ENCODE data around the gene COASY.
"Not testable (repeated sequence)": the region's sequence is repeated elsewhere in the genome, so short reads cannot be mapped to it uniquely, and the experiment has no call there.

COASY gene

DNA sequence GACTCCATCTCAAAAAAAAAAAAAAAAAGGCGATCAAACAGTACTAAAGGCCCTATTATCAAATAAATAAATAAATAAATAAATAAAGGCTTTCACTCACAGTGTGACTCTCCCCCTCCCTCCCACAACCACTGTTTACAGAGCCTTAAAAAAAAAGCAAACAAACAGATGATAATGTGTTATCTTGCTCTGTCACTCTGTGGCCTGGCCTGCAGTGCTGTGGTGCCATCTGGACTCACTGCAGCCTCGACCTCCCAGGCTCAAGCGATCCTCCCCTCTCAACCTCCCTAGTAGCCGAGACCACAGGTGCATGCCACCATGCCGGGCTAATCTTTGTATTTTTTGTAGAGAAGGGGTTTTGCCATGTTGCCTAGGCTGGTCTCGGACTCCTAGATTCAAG, 34.0 kb upstream of the COASY start:
- peak in 1 of 10 donors; percentile 23 for DNase-seq
- intact Hi-C loops (cut with DNase I), result loop anchor here (5.0 to 10.0 kb wide), 2 partner anchors 123 to 206 kb away; no protein-coding TSS in a partner anchor

DNA sequence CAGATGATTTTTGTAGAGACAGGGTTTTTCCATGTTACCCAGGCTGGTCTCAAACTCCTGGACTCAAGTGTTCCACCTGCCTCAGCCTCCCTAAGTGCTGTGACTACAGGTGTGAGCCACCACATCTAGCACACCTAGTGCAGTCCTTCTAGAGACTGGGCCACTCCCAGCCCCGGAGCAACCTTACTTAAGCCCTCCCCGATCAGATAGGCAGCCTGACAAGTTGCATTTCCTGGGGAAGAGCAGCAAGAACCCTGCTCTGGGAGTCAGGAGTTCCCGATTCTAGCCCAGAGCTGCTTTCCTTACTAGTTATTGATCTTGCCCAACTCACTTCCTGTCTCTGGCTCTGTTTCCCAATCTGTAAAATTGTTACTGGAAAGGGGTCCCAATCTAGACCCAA, 32.9 kb upstream of the COASY start:
- DNase-seq, result no peak
- intact Hi-C loops (cut with DNase I), result loop anchor here (5.0 to 10.0 kb wide), 2 partner anchors 124 to 207 kb away; no protein-coding TSS in a partner anchor

GRCh38 chr17:42530952-42531454, 30.9 kb upstream of the COASY start:
- intact Hi-C loops (cut with DNase I), result no loop called here

DNA sequence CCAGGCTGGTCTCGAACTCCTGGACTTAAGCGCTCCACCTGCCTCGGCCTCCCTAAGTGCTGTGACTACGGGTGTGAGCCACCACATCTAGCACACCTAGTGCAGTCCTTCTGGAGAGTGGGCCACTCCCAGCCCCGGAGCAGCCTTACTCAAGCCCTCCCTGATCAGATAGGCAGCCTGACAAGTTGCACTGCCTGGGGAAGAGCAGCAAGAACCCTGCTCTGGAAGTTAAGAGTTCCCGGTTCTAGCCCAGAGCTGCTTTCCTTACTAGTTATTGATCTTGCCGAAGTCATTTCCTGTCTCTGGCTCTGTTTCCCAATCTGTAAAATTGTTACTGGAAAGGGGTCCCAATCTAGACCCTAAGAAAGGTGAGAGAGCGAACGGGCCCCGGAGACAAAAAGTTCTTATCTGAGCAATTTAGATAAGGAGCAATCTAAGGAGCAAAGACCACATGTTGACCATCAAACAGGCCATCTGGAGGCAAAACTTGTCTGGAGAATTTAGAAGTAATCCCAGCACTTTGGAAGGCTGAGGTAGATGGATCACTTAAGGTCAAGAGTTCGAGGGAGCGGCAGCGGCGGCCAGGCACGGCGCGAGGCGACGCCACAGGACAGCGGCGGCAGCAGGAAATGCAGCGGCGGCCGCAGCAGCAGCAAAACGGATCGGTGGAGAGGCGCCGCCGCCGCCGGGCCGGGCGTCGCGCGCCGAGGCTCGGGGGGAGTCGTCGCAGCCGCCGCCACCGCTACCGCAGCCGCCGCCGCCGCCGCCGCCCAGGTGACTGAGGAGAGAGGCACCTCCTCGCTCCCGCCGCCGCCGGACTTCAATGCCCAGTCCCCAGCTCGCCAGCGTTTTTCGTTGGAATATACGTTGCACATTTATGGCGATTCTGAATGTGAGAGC, 30.2 kb upstream of the COASY start:
- intact Hi-C loops (cut with DNase I), result no loop called here
- DNase-seq, result peak; percentile 44 to 95 (median 69)

More at GRCh38 chr17:42530952-42531454, 30.9 kb upstream of the COASY start:
- DNase-seq, result no peak

DNA sequence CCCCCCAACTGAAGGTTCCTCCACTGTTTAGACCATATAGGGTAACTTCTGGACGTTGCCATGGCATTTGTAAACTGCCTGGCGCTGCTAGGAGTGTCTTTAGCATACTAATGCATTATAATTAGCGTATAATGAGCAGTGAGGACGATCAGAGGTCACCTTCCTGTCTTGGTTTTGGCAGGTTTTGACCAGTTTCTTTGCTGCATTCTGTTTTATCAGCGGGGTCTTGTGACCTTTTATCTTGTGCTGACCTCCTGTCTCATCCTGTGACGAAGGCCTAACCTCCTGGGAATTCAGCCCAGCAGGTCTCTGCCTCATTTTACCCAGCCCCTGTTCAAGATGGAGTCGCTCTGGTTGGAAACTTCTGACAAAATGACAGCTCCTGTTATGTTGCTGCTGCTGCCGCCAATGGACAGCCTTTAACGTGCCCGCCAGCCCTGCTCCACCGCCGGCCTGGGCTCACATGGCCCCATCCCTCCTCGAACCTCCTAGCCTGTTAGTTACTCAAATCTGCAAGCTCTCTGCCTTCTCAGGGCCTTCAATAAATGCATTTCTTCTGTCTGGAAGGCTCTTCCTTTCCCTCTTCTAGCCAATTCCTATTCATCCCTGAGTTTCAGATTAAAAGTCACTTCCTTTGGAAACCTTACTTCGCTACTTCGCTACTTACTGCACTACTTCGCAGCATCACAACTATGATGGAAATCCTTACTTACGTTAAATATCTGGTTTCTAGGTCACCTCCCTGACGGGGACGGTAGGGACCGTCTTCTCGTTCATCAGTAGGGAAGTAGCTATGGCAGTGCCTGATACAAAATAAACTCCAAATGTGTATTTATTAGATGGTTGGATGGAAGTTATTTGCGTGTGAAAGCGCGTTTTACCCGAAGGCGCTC, 26.5 kb upstream of the COASY start:
- intact Hi-C loops (cut with DNase I), result no loop called here
- DNase-seq, result no peak

GRCh38 chr17:42536048-42536371, 25.9 kb upstream of the COASY start, which contains the start of gene NAGLU:
TSS of gene NAGLU (plus strand) at chr17:42536241. CDS start at chr17:42536273, 32 bp downstream.
- DNase-seq, result peak; percentile 89 to 99 (median 95)
- intact Hi-C loops (cut with DNase I), result no loop called here

DNA sequence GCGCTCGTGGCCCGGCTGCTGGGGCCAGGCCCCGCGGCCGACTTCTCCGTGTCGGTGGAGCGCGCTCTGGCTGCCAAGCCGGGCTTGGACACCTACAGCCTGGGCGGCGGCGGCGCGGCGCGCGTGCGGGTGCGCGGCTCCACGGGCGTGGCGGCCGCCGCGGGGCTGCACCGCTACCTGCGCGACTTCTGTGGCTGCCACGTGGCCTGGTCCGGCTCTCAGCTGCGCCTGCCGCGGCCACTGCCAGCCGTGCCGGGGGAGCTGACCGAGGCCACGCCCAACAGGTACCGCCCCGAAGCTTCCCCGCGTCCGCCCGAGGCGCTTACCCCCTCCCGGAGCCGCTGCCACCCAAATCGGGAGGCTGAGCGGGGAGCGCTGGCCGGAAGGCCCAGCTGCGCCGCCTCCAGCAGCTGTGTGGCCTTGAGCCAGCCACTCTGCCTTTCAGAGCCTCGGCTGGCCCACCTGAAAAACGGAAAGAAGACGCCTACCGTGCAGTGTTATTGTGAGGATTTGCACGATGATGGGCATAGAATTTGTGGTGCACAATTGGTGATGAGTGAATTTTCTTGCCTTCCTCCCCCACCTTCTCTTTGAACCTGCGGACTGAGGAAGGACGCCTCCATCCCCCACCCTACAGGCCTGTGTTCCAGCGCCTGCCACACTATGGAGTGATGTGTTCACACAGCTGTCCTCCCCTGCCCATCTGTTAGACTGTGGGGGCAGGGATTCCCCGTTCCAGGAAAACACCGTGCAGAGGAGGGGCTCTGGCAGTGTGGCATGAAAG, 25.4 kb upstream of the COASY start:
- DNase-seq, result peak; percentile 60 to 97 (median 80)
- intact Hi-C loops (cut with DNase I), result no loop called here

DNA sequence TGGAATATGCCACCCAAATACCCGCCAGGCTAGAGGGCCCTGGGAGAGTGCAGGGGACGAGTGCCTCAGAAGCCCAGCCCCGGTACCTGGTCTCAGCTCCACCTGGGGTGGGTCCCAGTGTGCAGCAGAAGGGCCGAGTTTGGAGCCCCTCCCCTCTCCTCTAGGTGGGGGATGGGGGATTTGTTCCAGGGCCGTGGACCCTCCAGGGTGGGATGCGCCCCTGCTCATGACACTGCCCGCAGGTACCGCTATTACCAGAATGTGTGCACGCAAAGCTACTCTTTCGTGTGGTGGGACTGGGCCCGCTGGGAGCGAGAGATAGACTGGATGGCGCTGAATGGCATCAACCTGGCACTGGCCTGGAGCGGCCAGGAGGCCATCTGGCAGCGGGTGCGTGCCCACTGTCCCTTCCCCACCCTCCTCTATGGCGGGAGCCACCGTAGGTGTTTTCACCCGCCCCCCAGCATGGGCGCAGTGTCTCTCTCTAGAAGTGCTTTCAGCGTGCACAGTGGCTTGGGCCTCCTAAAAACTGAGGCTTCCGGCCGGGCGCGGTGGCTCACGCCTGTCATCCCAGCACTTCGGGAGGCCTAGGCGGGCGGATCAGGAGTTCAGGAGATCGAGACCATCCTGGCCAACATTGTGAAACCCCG, 24.7 kb upstream of the COASY start:
- intact Hi-C loops (cut with DNase I), result no loop called here
- DNase-seq, result peak in 1 of 10 donors; percentile 24

DNA sequence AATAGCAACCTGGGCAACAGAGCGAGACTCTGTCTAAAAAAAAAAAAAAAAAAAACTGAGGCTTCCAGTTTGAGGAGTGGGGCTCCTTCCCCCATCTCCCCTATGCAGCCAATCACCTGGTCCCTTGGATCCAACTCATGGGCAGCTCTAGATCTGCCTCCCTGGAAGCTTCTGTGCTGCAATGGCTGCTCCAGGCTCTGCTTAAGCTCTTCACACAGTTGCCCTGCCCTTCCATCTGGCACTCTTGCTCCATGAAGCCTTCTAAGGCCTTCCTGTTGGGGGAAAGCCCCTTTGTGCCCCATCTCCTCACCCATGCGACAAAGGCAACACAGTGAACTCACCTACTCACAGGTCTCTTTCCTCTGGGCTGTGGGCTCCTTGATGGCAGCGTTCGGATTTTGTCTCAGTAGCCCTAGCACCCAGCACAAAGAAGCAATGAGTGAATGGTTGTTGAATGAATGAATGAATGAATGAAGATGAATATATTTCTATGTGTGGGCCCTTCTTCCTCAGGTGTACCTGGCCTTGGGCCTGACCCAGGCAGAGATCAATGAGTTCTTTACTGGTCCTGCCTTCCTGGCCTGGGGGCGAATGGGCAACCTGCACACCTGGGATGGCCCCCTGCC, 24.0 kb upstream of the COASY start:
- intact Hi-C loops (cut with DNase I), result no loop called here
- DNase-seq, result no peak

- intact Hi-C loops (cut with DNase I), result no loop called here
- no peak for DNase-seq
These were observed 23.5 kb upstream of the COASY start for GRCh38 chr17:42538482-42538881.

DNA sequence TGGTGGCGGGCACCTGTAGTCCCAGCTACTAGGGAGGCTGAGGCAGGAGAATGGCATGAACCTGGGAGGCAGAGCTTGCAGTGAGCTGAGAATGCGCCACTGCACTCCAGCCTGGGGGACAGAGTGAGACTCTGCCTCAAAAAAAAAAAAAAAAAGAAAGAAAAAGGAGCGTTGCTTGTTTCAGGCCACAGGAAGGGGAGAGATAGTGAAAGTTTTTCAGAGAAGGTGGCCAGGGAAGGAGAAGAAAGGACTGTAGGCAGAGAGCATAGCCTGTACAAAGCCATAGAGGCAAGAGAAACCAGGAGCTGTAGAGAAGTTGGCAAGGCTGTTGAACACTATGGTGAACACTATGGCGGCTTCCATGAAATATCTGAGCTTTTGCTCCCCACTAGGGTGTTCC, 21.4 kb upstream of the COASY start:
- intact Hi-C loops (cut with DNase I); DNase-seq: not testable (repeated sequence)

DNA sequence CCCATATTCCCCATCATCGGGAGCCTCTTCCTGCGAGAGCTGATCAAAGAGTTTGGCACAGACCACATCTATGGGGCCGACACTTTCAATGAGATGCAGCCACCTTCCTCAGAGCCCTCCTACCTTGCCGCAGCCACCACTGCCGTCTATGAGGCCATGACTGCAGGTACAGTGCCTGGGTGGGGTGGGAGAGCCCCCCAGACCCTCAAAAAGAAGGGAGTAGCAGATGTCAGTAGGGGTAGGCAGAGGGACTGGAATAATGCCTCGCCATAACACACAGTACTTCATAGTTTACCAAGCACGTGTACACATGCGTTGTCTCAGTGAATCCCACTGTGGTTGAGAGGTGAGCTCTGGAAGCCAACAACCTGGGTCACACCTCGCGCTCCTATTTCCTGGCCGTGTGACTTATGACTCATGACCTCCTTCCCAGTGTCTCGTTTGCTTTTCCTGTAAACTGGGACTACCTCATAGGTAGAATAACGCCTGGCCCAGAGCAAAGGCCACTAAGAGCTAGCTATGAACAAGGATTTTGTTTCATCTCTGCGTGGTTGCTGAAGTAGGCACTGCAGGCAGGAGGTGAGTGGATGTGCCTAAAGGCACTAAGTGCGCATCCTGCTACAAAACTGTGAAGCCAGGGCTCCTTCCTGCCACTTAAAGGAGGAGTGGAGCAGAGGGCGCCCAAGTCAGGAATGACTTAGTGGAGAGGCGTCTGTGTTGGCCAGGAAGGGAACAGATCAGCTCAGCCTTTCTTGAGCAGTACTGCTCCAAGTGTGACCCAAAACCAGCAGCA, 20.7 kb upstream of the COASY start:
- no peak for DNase-seq
- intact Hi-C loops (cut with DNase I), result no loop called here

DNA sequence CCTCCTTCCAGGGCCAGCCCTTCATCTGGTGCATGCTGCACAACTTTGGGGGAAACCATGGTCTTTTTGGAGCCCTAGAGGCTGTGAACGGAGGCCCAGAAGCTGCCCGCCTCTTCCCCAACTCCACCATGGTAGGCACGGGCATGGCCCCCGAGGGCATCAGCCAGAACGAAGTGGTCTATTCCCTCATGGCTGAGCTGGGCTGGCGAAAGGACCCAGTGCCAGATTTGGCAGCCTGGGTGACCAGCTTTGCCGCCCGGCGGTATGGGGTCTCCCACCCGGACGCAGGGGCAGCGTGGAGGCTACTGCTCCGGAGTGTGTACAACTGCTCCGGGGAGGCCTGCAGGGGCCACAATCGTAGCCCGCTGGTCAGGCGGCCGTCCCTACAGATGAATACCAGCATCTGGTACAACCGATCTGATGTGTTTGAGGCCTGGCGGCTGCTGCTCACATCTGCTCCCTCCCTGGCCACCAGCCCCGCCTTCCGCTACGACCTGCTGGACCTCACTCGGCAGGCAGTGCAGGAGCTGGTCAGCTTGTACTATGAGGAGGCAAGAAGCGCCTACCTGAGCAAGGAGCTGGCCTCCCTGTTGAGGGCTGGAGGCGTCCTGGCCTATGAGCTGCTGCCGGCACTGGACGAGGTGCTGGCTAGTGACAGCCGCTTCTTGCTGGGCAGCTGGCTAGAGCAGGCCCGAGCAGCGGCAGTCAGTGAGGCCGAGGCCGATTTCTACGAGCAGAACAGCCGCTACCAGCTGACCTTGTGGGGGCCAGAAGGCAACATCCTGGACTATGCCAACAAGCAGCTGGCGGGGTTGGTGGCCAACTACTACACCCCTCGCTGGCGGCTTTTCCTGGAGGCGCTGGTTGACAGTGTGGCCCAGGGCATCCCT, 18.5 kb upstream of the COASY start:
- peak in 6 of 10 donors; percentile 24 to 92 (median 44) for DNase-seq
- intact Hi-C loops (cut with DNase I), result no loop called here

GRCh38 chr17:42544874-42545283, 17.1 kb upstream of the COASY start:
- intact Hi-C loops (cut with DNase I), result no loop called here
- DNase-seq, result no peak

DNA sequence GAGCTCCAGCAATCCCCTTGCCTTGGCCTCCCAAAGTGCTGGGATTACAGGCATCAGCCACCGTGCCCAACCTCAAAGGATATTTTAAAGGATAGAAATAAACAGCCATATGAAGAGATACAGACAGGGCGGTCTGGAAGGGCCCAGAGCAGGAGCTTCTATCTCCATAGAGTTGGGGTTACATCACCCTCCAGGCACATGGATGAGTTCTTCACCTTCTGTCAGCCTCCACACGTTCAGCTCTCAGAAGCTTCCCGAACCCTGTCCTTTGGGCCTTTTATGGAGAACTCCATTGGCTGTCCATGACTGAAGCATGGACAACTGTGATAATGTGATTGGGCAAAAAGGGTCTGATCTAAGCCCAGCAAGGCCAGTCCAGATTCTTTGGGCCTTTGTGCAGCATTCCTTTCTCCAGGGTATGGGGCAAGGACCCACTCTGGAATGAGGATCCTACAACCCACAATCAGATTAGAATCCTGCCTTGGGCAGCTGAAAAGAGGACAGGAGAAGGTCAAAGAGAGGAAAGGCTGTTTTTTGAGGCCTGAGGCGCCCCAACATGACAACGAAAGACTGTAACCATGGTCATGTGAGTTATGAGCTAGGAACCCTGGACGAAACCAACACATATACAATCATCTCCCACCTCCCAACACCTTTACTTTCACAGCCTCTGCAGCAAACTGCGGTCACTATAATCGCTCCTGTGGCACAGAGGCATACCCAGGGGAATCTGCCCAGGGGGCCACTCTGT, 16.0 kb upstream of the COASY start:
- intact Hi-C loops (cut with DNase I); DNase-seq: not testable (repeated sequence)

GRCh38 chr17:42547001-42547461, 14.9 kb upstream of the COASY start:
- intact Hi-C loops (cut with DNase I), result no loop called here
- DNase-seq, result peak in 1 of 10 donors; percentile 80

DNA sequence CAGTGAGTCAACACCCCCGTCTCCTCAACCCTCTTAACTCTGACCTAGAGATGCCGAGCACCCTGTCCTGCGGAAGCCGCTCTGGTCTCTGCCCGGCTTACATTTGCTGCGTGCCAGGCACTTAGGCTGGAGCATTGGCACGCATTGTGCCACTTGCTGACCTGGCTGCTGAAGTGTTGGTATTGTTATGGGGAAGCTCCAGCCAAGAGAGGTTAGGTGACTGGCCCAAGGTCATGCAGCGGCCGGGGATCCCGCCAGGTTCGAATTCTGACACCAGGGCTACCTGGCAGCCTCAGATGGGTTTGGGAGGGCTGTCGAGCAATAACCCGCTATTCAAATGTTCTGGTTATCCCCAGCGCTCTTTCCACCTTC, 14.3 kb upstream of the COASY start:
- DNase-seq, result no peak
- intact Hi-C loops (cut with DNase I), result no loop called here
